K562 (cell line): ENCODE measurements around the gene KCNK4. TPM values are rescaled to one million over a fixed set of nuclear protein-coding genes. Genes with fewer than 3 reads are reported as not detected.

Experiments
- HCFC1 ChIP-seq: IDR thresholded peaks from 2 replicates; pipeline ENCODE4 v1.6.1; 2012; ENCODE audit warnings: low read depth, low read length, improper control_type of control experiment
- HDGF ChIP-seq: fragments of 450-650 bp; IDR thresholded peaks from 2 replicates; pipeline ENCODE4 v1.6.1; 2016
- HNRNPK ChIP-seq: fragments of 200-400 bp; formaldehyde crosslinking; IDR thresholded peaks from one replicate; pipeline ENCODE4 v1.6.1; 2018; ENCODE audit warnings: mild to moderate bottlenecking, low read depth, low read length; ENCODE audit not compliant: poor library complexity, severe bottlenecking
- MTF1 ChIP-seq: fragments of 250-450 bp; sonication (Bioruptor Pico); IDR thresholded peaks from 2 replicates; pipeline ENCODE4 v1.9.0; 2021; ENCODE audit warnings: moderate library complexity, mild to moderate bottlenecking, inconsistent platforms, borderline replicate concordance
- MYC ChIP-seq, 2 experiments: fragments of 250-450 bp in 1 of 2; sonication (Bioruptor Pico) in 1 of 2; IDR thresholded peaks; 2 replicates each; pipeline versions ENCODE4 v1.5.1 to v1.6.1; 2012 to 2021; ENCODE audit warnings: low read depth in 2 of 2, borderline replicate concordance in 1 of 2, improper control_type of control experiment in 1 of 2, low read length in 1 of 2, mild to moderate bottlenecking in 1 of 2, moderate library complexity in 1 of 2
- NCOA6 ChIP-seq: fragments of 450-650 bp; IDR thresholded peaks from 2 replicates; pipeline ENCODE4 v1.6.1; 2017; ENCODE audit warnings: mild to moderate bottlenecking
- NFYB ChIP-seq: IDR thresholded peaks from 2 replicates; pipeline ENCODE4 v1.6.1; 2011; ENCODE audit warnings: mild to moderate bottlenecking, moderate library complexity; ENCODE audit not compliant: insufficient read length; ENCODE audit errors: extremely low read depth
- RBM15 ChIP-seq: fragments of 200-400 bp; formaldehyde crosslinking; IDR thresholded peaks from 2 replicates; pipeline ENCODE4 v1.6.1; 2018; ENCODE audit warnings: mild to moderate bottlenecking, low read length, moderate library complexity; ENCODE audit not compliant: insufficient read depth
- SNIP1 ChIP-seq: fragments of 450-650 bp; IDR thresholded peaks from 2 replicates; pipeline ENCODE4 v1.7.1; 2017; ENCODE audit warnings: low read depth, mild to moderate bottlenecking
- U2AF2 ChIP-seq: fragments of 200-400 bp; formaldehyde crosslinking; optimal IDR thresholded peaks from 2 replicates; pipeline ENCODE3; 2017; ENCODE audit warnings: low read depth, mild to moderate bottlenecking, low read length
- ZNF133 ChIP-seq: fragments of 250-450 bp; sonication (Bioruptor Pico); IDR thresholded peaks from 2 replicates; pipeline ENCODE4 v1.4.0; 2020; ENCODE audit warnings: mild to moderate bottlenecking
- ZNF431 ChIP-seq: sonication (generic); formaldehyde crosslinking; IDR thresholded peaks from 2 replicates; pipeline ENCODE4 v1.8.0; 2022; ENCODE audit warnings: mild to moderate bottlenecking, missing genetic modification reagents
- polyA plus RNA-seq, 8 experiments: library from polyadenylated mRNA; depleted of rRNA in 4 of 8; stranded (reverse) in 5 of 8; unstranded in 3 of 8; fragments of >200 nt; fragmentation: Nextera tagmentation in 2 of 8; fragmentation: Illumina TruSeq in 1 of 8; extraction: Ambion mirVana in 2 of 8; extraction: Trizol in 1 of 8; gene quantifications; 2 replicates each; pipeline versions ENCODE4 v1.2.1 to v1.2.3, GENCODE V29; 2011 to 2014; ENCODE audit warnings: inconsistent platforms in 1 of 8, missing spikeins in 1 of 8
- total RNA-seq, 7 experiments: library from RNA; depleted of rRNA in 6 of 7; stranded (reverse); fragments of >200 nt in 6 of 7; fragmentation: Illumina TruSeq in 2 of 7; extraction: Trizol in 2 of 7; gene quantifications; 2 replicates each; pipeline versions ENCODE4 v1.2.1 to v1.2.3, GENCODE V29; 2011 to 2021; ENCODE audit warnings: low replicate concordance in 1 of 7
- TF ChIP-seq, protein P1 (sequence below): fragments of 250-450 bp; sonication (Bioruptor Pico); IDR thresholded peaks from 2 replicates; pipeline ENCODE4 v1.5.0; 2021; ENCODE audit warnings: mild to moderate bottlenecking, borderline replicate concordance
- TF ChIP-seq, protein P2 (sequence below): sonication (generic); formaldehyde crosslinking; IDR thresholded peaks from 2 replicates; pipeline ENCODE4 v1.9.0; 2022; ENCODE audit warnings: mild to moderate bottlenecking, missing genetic modification reagents
- TF ChIP-seq, protein P3 (sequence below): sonication (generic); formaldehyde crosslinking; IDR thresholded peaks from 2 replicates; pipeline ENCODE4 v1.8.0; 2023; ENCODE audit warnings: mild to moderate bottlenecking, missing genetic modification reagents
- TF ChIP-seq, protein P4 (sequence below): sonication (generic); formaldehyde crosslinking; IDR thresholded peaks from 2 replicates; pipeline ENCODE4 v1.4.0; 2020; ENCODE audit warnings: mild to moderate bottlenecking, missing genetic modification reagents
- TF ChIP-seq, protein P5 (sequence below): fragments of 450-650 bp; formaldehyde crosslinking; IDR thresholded peaks from 2 replicates; pipeline ENCODE4 v1.4.0; 2020; ENCODE audit warnings: mild to moderate bottlenecking, moderate library complexity

KCNK4 gene
- total and polyA plus RNA-seq, 9 of the 15 experiments (the other 6 are each of a cell fraction or from before 2014, with no cell fraction given) = not detected

DNA sequence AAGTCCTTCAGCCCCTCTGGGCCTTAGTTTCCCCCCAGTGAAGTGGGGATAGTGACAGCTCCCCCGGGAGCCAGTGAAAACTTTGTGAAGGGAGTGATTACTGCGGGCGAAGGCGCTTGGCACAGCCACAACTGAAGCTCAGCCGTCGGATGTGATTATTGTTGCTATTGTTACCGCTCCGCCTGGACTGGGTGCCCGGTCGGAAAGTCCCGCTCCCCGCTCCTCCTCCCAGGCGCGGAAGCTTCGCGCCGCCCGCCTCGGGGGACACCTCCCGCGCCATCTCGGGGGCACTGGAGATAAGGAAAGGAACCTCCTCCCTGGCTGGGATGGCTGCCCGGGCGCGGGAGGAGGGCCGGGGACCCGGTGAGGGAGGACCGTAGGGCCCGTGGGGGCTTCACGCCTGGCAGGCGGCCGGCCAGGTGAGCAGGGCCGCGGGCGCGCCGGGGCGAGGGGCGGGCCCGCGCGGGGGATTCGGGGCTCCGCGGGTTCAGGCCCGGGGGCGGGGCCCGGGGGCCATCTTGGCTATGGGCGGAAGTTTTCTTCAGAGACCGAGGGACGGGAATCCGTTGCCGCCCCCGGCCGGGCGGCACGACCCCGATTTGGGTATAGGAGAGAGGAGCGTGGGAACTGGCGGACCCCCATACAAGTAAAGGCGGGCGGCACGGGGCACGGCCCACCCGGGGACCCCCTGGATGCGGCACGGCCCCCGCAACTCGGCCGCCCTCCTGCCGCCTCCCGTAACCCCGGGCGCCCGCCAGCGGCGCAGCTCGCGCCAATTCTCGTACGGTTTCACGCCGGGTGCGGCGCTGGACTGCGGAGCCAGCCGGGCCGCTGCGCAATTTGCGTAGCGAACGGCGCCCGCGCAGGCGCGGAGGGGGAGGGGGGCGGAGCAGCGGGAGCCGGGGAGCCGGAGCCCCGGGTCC is 5.9 kb upstream of the KCNK4 start, which contains the start of gene GPR137 (continued):
- TF ChIP-seq, protein P1, sequence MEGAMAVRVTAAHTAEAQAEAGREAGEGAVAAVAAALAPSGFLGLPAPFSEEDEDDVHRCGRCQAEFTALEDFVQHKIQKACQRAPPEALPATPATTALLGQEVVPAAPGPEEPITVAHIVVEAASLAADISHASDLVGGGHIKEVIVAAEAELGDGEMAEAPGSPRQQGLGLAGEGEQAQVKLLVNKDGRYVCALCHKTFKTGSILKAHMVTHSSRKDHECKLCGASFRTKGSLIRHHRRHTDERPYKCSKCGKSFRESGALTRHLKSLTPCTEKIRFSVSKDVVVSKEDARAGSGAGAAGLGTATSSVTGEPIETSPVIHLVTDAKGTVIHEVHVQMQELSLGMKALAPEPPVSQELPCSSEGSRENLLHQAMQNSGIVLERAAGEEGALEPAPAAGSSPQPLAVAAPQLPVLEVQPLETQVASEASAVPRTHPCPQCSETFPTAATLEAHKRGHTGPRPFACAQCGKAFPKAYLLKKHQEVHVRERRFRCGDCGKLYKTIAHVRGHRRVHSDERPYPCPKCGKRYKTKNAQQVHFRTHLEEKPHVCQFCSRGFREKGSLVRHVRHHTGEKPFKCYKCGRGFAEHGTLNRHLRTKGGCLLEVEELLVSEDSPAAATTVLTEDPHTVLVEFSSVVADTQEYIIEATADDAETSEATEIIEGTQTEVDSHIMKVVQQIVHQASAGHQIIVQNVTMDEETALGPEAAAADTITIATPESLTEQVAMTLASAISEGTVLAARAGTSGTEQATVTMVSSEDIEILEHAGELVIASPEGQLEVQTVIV = no peak
- TF ChIP-seq U2AF2 (no peak), RBM15 (peak; percentile 92; the same call in 1 of the 2 replicates), HDGF (no peak), MTF1 (CRISPR knock-in tag) (no peak), NFYB (no peak), ZNF431 (CRISPR knock-in tag) (no peak), HNRNPK (peak; percentile 100), NCOA6 (no peak), HCFC1 (peak; percentile 75), ZNF133 (CRISPR knock-in tag) (no peak), SNIP1 (no peak), MYC (IDR thresholded peaks at IDR 0.05; ENCODE audit: low read depth, low read length) (peak; percentile 44; the same call in 1 of the 2 replicates), MYC (CRISPR knock-in tag; IDR thresholded peaks at IDR 0.05; ENCODE audit: borderline replicate concordance, low read depth) (no peak)
- TF ChIP-seq, protein P2, sequence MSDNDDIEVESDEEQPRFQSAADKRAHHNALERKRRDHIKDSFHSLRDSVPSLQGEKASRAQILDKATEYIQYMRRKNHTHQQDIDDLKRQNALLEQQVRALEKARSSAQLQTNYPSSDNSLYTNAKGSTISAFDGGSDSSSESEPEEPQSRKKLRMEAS (CRISPR knock-in tag) = no peak
- TF ChIP-seq, protein P3, sequence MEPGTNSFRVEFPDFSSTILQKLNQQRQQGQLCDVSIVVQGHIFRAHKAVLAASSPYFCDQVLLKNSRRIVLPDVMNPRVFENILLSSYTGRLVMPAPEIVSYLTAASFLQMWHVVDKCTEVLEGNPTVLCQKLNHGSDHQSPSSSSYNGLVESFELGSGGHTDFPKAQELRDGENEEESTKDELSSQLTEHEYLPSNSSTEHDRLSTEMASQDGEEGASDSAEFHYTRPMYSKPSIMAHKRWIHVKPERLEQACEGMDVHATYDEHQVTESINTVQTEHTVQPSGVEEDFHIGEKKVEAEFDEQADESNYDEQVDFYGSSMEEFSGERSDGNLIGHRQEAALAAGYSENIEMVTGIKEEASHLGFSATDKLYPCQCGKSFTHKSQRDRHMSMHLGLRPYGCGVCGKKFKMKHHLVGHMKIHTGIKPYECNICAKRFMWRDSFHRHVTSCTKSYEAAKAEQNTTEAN (CRISPR knock-in tag) = no peak
- TF ChIP-seq, protein P4, sequence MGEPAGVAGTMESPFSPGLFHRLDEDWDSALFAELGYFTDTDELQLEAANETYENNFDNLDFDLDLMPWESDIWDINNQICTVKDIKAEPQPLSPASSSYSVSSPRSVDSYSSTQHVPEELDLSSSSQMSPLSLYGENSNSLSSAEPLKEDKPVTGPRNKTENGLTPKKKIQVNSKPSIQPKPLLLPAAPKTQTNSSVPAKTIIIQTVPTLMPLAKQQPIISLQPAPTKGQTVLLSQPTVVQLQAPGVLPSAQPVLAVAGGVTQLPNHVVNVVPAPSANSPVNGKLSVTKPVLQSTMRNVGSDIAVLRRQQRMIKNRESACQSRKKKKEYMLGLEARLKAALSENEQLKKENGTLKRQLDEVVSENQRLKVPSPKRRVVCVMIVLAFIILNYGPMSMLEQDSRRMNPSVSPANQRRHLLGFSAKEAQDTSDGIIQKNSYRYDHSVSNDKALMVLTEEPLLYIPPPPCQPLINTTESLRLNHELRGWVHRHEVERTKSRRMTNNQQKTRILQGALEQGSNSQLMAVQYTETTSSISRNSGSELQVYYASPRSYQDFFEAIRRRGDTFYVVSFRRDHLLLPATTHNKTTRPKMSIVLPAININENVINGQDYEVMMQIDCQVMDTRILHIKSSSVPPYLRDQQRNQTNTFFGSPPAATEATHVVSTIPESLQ (CRISPR knock-in tag) = no peak
- TF ChIP-seq, protein P5, sequence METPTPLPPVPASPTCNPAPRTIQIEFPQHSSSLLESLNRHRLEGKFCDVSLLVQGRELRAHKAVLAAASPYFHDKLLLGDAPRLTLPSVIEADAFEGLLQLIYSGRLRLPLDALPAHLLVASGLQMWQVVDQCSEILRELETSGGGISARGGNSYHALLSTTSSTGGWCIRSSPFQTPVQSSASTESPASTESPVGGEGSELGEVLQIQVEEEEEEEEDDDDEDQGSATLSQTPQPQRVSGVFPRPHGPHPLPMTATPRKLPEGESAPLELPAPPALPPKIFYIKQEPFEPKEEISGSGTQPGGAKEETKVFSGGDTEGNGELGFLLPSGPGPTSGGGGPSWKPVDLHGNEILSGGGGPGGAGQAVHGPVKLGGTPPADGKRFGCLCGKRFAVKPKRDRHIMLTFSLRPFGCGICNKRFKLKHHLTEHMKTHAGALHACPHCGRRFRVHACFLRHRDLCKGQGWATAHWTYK (CRISPR knock-in tag) = peak; percentile 73
